ENCODE data around the gene SLC35D1. TPM values are rescaled to one million over a fixed set of nuclear protein-coding genes. Genes with fewer than 3 reads are reported as not detected.

Gene SLC35D1
- total and polyA plus RNA-seq, 10 of the 15 experiments (the other 5 are each of a cell fraction or from before 2014, with no cell fraction given) = 2.9 to 12.4 (median 8.6) TPM

- TF ChIP-seq REST (IDR thresholded peaks at IDR 0.05; ENCODE audit: low read depth, low read length) = 0 out of 2 replicates have a peak, but pooled peaks have one; percentile 16
- no peak for TF ChIP-seq IRF4 (IDR thresholded peaks at IDR 0.05; ENCODE audit: low read depth, low read length)
- TF ChIP-seq ESRRA (IDR thresholded peaks at IDR 0.05; ENCODE audit: low read length) = no peak
- TF ChIP-seq SREBF2 (IDR thresholded peaks at IDR 0.05; ENCODE audit: low read length) = no peak
- peak; percentile 87 for TF ChIP-seq POLR2A (IDR thresholded peaks at IDR 0.05; ENCODE audit: low read depth, low read length)
- no peak for TF ChIP-seq RBBP5 (conservative IDR thresholded peaks at IDR 0.05)
- TF ChIP-seq BCL3 (IDR thresholded peaks at IDR 0.05; ENCODE audit: borderline replicate concordance, insufficient read depth, low read depth, low read length, poor library complexity, severe bottlenecking) = no peak
- TF ChIP-seq ATF7 (IDR thresholded peaks at IDR 0.05; ENCODE audit: low read depth) = no peak; the same call in 1 of the 2 replicates
- no peak for TF ChIP-seq ZNF384 (IDR thresholded peaks at IDR 0.05; ENCODE audit: borderline replicate concordance, low read depth, low read length)
- no peak for TF ChIP-seq NFYA (IDR thresholded peaks at IDR 0.05; ENCODE audit: borderline replicate concordance, low read depth, low read length)
- no peak for TF ChIP-seq E2F4 (IDR thresholded peaks at IDR 0.05; ENCODE audit: low read depth, low read length)
- 0 out of 2 replicates have a peak, but pooled peaks have one; percentile 35 for TF ChIP-seq ZBTB40 (IDR thresholded peaks at IDR 0.05; ENCODE audit: borderline replicate concordance)
These were observed at the start of gene SLC35D1 (continued) for GRCh38 chr1:67053785-67054772.
